Spleen (tissue), 11 donors: ENCODE data around the gene ISOC2. TPM values are rescaled to one million over a fixed set of nuclear protein-coding genes. Genes with fewer than 3 reads are reported as not detected.

ENCODE experiments used
- DNase-seq: peaks from one replicate; pipeline ENCODE4 v3.0.0-alpha.2; 2020
- H3K27ac ChIP-seq, 8 donors: fragments of 200-600 bp; sonication (generic) in 7 of 8; 1 replicate in 4 of 8; 2 replicates in 4 of 8; pipeline versions ENCODE4 v1.5.0 to v1.8.0; 2016 to 2021; ENCODE audit warnings: inconsistent platforms in 4 of 8, mild to moderate bottlenecking in 4 of 8, moderate library complexity in 1 of 8
- H3K27me3 ChIP-seq, 7 donors: fragments of 200-600 bp; sonication (generic) in 6 of 7; replicated peaks in 1 of 7; 1 replicate in 4 of 7; 2 replicates in 3 of 7; pipeline versions ENCODE4 v1.5.0 to v1.8.0; 2016 to 2021; ENCODE audit warnings: inconsistent platforms in 3 of 7, mild to moderate bottlenecking in 1 of 7
- H3K36me3 ChIP-seq, 6 donors: fragments of 200-600 bp; sonication (generic) in 5 of 6; 1 replicate in 4 of 6; 2 replicates in 2 of 6; pipeline versions ENCODE4 v1.5.0 to v1.8.0; 2016 to 2021; ENCODE audit warnings: inconsistent platforms in 2 of 6
- H3K4me1 ChIP-seq, 6 donors: fragments of 200-600 bp; sonication (generic) in 5 of 6; 1 replicate in 3 of 6; 2 replicates in 3 of 6; pipeline versions ENCODE4 v1.5.0 to v1.8.0; 2016 to 2021; ENCODE audit warnings: inconsistent platforms in 3 of 6
- H3K4me3 ChIP-seq, 8 donors: fragments of 200-600 bp; sonication (generic) in 7 of 8; 1 replicate in 4 of 8; 2 replicates in 4 of 8; pipeline versions ENCODE4 v1.5.0 to v1.8.0; 2016 to 2021; ENCODE audit warnings: inconsistent platforms in 4 of 8, mild to moderate bottlenecking in 4 of 8, moderate library complexity in 2 of 8
- H3K9me3 ChIP-seq, 8 donors: fragments of 200-600 bp; sonication (generic) in 7 of 8; 1 replicate in 4 of 8; 2 replicates in 4 of 8; pipeline versions ENCODE4 v1.5.0 to v1.8.0; 2016 to 2021; ENCODE audit warnings: inconsistent platforms in 4 of 8
- POLR2A ChIP-seq, 3 donors: fragments of 450-650 bp; IDR thresholded peaks; one replicate each; pipeline ENCODE4 v1.5.1; 2017; ENCODE audit warnings: antibody characterized with exemption in 3 of 3, mild to moderate bottlenecking in 1 of 3
- POLR2AphosphoS5 ChIP-seq, 3 donors: sonication (generic); formaldehyde crosslinking; IDR thresholded peaks; one replicate each; pipeline ENCODE4 v1.5.1; 2017; ENCODE audit warnings: antibody characterized with exemption in 3 of 3
- WGBS, 5 donors: extraction: QIAGEN DNeasy Blood & Tissue Kit in 3 of 5; methylation state at CpG; one replicate each; pipeline versions ENCODE4 v1.1.5 to v1.1.7; 2013 to 2018; 5-methylcytosine and 5-hydroxymethylcytosine counted together
- intact Hi-C: fragments of 100-400 bp; cut with DNase I; formaldehyde crosslinking; loops from one replicate; pipeline ENCODE4 v1.15.0; 2023; ENCODE audit warnings: low total_unique reads
- polyA plus RNA-seq, 3 donors: library from polyadenylated mRNA; stranded (reverse); fragments of 200-250 nt; gene quantifications; one replicate each; pipeline ENCODE4 v1.2.1, GENCODE V29; 2013
- total RNA-seq, 7 donors: library from RNA; depleted of rRNA in 3 of 7; stranded (reverse); fragments of >200 nt in 3 of 7; fragmentation: NEBNext Ultra II Directional in 4 of 7; extraction: Animal tissue kit (Norgen Biotek cat#: 25700) in 4 of 7; gene quantifications; one replicate each; pipeline versions ENCODE4 v1.1.0 to v1.2.1, GENCODE V29; 2016 to 2021
- TF ChIP-seq, protein P1 (sequence below), 11 experiments: fragments of 200-600 bp in 7 of 11; fragments of 450-650 bp in 4 of 11; sonication (generic) in 4 of 11; IDR thresholded peaks in 8 of 11; conservative IDR thresholded peaks in 3 of 11; 1 replicate in 7 of 11; 2 replicates in 4 of 11; pipeline versions ENCODE4 v1.4.0 to v1.8.0; 2016 to 2021; ENCODE audit warnings: antibody characterized with exemption in 11 of 11, inconsistent platforms in 4 of 11, mild to moderate bottlenecking in 1 of 11
- donor health status: healthy with polysubstance abuse.
- donor health status: DM: no; HTN: no; CAD: no; lungs with moderate emphysema.
- donor health status: DM: no; HTN: no; CAD: no.
- donor health status: Bipolar disorder and iron deficiency.
- donor health status: healthy.
- donor health status: DM: no; HTN: no; CAD: no.
- donor health status: DM: yes; HTN: yes; CAD: no.

Gene ISOC2
- total and polyA plus RNA-seq, 10 donors = 38.6 to 98.7 (median 55.3) TPM

DNA sequence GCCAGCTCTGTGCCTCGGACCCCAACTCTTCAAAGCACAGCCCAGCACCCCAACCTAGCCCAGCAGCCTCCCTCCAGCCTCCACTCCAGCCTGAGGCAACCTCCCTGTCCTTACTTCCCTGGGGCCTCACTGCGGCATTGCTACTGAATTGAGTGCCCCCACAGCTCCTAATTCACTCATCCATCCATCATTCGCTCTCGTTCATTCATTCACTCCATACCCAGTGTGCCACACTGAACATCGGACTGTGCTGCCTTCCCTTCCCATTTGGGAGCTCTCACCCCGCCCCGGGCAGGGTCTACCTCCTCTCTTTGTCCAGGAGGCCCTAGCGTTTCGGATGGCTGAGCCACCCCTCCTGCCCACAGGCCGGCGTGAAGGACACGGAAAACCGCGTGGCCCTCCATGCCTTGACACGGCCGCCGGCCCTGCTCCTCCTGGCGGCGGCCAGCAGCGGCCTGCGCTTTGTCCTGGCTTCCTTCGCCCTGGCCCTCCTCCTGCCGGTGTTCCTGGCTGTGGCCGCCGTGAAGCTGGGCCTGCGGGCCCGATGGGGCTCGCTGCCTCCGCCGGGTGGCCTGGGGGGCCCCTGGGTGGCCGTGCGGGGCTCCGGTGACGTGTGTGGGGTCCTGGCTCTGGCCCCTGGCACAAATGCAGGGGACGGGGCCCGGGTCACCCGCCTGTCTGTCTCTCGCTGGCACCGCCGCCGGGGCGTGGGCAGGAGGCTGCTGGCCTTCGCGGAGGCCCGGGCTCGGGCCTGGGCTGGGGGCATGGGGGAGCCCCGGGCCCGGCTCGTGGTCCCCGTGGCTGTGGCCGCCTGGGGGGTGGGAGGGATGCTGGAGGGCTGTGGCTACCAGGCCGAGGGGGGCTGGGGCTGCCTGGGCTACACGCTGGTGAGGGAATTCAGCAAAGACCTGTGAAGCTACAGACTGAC is 24.9 kb upstream of the ISOC2 start:
- no peaks in the 10 kb centered on the region for H3K9me3 ChIP-seq
- intact Hi-C loops = no loop called here
- peak overlapping the region in 7 of 8 donors; percentile 55 to 87 (median 66) for H3K27ac ChIP-seq
- peaks cover 0 to 30% (median 22%) of the 10 kb centered on the region in 6 donors for H3K36me3 ChIP-seq
- peak in 2 of 3 donors; percentile 9 to 32 for TF ChIP-seq POLR2AphosphoS5 (IDR thresholded peaks at IDR 0.05)
- no peak for TF ChIP-seq POLR2A (IDR thresholded peaks at IDR 0.05)
- TF ChIP-seq, protein P1, sequence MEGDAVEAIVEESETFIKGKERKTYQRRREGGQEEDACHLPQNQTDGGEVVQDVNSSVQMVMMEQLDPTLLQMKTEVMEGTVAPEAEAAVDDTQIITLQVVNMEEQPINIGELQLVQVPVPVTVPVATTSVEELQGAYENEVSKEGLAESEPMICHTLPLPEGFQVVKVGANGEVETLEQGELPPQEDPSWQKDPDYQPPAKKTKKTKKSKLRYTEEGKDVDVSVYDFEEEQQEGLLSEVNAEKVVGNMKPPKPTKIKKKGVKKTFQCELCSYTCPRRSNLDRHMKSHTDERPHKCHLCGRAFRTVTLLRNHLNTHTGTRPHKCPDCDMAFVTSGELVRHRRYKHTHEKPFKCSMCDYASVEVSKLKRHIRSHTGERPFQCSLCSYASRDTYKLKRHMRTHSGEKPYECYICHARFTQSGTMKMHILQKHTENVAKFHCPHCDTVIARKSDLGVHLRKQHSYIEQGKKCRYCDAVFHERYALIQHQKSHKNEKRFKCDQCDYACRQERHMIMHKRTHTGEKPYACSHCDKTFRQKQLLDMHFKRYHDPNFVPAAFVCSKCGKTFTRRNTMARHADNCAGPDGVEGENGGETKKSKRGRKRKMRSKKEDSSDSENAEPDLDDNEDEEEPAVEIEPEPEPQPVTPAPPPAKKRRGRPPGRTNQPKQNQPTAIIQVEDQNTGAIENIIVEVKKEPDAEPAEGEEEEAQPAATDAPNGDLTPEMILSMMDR (IDR thresholded peaks at IDR 0.05 in 8 of 11, conservative IDR thresholded peaks at IDR 0.05 in 3 of 11) = peak in 3 of 11 experiments; percentile 7 to 23 (median 19)
- H3K27me3 ChIP-seq = peaks cover 0 to 39% (median 0%) of the 10 kb centered on the region in 7 donors
- peak overlapping the region in 1 of 8 donors; percentile 78 for H3K4me3 ChIP-seq
- no peak for DNase-seq
- WGBS, 5 donors = 61 to 82% (median 80%) methylated on average over 15 to 53 of the region's 53 CpGs
- peaks cover 12 to 72% (median 41%) of the 10 kb centered on the region in 6 donors for H3K4me1 ChIP-seq

DNA sequence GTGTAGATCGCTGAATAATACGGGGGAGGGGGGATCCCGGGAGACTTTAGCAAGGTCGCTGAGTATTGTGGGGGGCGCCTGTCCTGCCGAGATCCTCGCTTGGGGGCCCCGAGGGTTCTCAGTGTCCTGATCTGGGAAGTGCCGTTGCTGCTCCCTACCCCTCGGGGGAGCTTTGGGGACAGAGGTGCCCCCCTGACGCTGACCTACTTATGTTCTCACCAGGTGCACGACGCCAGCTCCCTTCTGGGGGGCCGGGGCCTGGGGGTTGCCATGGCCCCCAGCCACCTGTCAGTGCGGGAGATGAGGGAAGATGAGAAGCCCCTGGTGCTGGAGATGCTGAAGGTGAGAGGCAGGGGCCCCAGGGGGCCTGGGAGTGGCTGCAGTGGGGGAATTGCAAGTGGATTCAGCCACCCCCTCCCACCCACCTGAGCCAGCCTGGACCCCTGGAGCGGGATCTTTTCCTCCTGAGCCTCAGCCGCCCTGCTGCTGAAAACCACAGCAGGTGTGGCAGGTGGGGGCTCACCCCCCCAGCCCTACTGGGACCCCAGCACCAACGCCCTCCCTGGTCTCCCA is 24.1 kb upstream of the ISOC2 start:
- peak overlapping the region in 7 of 8 donors; percentile 49 to 78 (median 56) for H3K4me3 ChIP-seq
- H3K36me3 ChIP-seq = peaks cover 0 to 38% (median 25%) of the 10 kb centered on the region in 6 donors
- peaks cover 0 to 32% (median 0%) of the 10 kb centered on the region in 7 donors for H3K27me3 ChIP-seq
- no peaks in the 10 kb centered on the region for H3K9me3 ChIP-seq
- 29 to 36% (median 30%) methylated on average over 12 to 18 of the region's 18 CpGs for WGBS, 5 donors
- peaks cover 12 to 65% (median 38%) of the 10 kb centered on the region in 6 donors for H3K4me1 ChIP-seq
- TF ChIP-seq, protein P1 (IDR thresholded peaks at IDR 0.05 in 8 of 11, conservative IDR thresholded peaks at IDR 0.05 in 3 of 11) = no peak
- TF ChIP-seq POLR2A (IDR thresholded peaks at IDR 0.05) (no peak), POLR2AphosphoS5 (IDR thresholded peaks at IDR 0.05) (no peak)
- intact Hi-C loops = no loop called here
- DNase-seq = peak; percentile 70
- H3K27ac ChIP-seq = peak overlapping the region in 7 of 8 donors; percentile 48 to 87 (median 65)

DNA sequence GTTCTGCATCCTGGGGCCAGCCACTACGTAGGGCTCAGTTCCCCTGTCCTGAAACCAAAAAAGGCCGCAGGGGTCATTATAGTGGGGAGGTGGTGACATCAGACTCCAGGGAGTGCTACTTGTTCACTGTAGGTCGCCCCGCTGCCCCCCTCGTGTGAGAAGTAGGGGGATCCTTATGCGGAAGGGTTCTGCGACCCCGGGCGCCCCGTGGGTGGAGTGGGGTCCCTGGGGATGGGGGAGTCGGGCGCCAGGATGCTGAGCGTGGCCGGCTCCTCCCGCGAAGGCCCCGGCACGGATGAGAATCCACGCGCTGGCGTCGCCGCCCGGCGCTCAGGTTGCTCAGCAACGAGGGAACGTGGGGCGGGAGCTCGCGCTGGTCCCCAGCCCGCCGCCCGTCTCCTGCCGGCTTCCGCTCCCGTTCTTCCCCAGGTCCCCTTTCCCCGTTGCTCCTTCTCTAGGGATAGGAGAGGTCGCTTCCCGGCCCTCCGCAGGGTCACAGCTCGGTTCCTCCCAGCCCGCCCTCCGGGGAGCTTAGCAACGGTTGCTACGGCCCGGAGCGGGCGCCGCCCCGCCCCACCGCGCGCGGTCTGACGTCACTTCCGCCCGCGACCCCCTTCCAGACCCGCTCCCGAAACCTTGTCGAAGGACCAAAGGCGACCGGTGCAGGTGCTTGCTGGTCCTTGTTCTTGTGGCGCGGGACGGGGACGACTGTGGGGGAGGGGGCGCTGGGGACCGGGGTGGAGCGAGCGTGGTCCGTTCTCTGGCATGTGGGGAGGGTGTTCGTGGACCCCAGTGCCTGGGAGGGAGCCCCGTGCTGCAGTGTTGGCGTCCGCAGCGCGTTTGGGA is 23.4 kb upstream of the ISOC2 start, which contains the start of gene NAT14:
NAT14 (plus strand) TSS at position 596 of the 846 bp plus-strand sequence. CDS start 521 bp downstream, outside the sequence.
- Histone ChIP-seq H3K27me3 (peaks cover 0 to 24% (median 0%) of the 10 kb centered on the region in 7 donors), H3K4me1 (peaks cover 12 to 64% (median 38%) of the 10 kb centered on the region in 6 donors), H3K36me3 (peaks cover 0 to 41% (median 25%) of the 10 kb centered on the region in 6 donors), H3K27ac (peak within 1 kb of the TSS; percentile 36 to 87 (median 65)), H3K9me3 (no peaks in the 10 kb centered on the region), H3K4me3 (peak within 1 kb of the TSS; percentile 42 to 78 (median 54))
- peak; percentile 86 for DNase-seq
- 1 to 3% (median 2%) methylated on average over 44 to 78 of the region's 78 CpGs for whole genome bisulfite sequencing, 5 donors
- intact Hi-C loops = no loop called here
- no peak for TF ChIP-seq POLR2A (IDR thresholded peaks at IDR 0.05)
- peak; percentile 45 to 76 (median 67) for TF ChIP-seq POLR2AphosphoS5 (IDR thresholded peaks at IDR 0.05)
- TF ChIP-seq, protein P1 (IDR thresholded peaks at IDR 0.05 in 8 of 11, conservative IDR thresholded peaks at IDR 0.05 in 3 of 11) = no peak
